ENCODE measurements around the gene EIF3F.
A peak's percentile ranks its signal among the peaks of the same experiment; 100 is the strongest.
"Not testable (repeated sequence)": the region's sequence is repeated elsewhere in the genome, so short reads cannot be mapped to it uniquely, and the experiment has no call there.

Gene EIF3F

DNA sequence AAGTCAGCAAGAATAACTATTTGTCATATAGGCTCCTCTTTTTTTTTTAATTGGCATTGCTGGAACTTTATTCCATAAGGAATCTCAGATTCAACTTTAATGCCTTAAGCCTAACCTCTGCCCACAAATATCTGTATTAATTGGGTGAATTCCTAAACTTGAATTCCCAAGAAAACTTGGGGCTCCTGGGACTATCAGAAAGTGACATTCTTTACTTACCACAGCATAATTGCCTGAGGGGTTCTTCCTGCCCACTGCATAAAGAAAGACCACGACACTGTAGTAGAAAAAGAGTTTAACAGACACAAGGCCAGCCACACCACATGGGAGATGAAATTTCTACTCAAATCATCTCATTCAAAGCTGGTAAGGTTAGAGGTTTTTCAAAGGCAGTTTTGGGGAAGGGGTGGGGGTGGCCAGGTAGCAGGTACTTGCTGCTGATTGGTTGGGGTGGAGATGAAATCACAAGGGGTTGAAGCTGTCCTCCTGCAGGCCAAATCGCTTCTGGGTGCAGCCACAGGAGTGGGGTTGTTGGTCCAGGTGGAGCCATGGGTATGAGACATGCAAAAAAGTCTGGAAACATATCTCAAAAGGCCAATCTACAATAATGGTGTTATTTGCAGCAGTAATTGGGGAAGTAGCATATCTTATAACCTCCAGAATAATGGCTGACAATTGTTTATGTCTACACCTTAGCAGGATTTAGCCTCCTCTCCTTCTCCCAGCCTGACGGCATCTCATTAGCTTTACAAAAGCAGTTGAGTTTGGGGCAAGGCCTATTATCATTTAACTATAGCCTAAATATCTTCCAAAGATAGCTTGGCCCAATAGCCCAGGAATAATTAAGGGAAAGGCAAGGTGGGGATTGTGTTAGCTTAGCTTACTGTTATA is 17.1 kb upstream of the EIF3F start:
- DNase-seq (ENCODE audit: low read depth in 1 of 2, low spot score in 1 of 2), result no peak
- in situ Hi-C loops (cut with HindIII; ENCODE audit: low pct_unique_long_range_greater_than_20kb, low sequenced_read_pairs), result no loop called here
- no peak for TF ChIP-seq JUND (IDR thresholded peaks at IDR 0.05; ENCODE audit: low read depth)

DNA sequence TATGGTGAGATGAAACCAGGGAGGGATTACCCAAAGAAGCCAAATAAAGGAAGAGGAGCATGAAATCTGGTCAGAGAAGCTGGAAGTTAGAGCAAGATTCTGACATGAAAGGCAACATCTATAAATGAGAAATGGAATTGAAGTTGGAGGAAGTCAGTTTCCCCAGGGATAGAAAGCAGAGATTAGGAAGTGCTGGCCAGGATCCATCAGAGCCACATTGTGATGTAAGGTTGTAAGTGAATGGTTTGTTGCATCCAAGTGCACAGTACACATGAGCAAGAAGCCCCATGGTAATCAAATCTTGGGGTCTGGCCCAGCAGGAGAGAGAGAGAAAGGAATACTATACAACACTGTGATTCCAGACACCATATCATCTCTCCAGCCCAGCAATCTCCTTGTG is 15.3 kb upstream of the EIF3F start:
- no peak for DNase-seq (ENCODE audit: low read depth in 1 of 2, low spot score in 1 of 2)
- no peak for TF ChIP-seq JUND (IDR thresholded peaks at IDR 0.05; ENCODE audit: low read depth)
- in situ Hi-C loops (cut with HindIII; ENCODE audit: low pct_unique_long_range_greater_than_20kb, low sequenced_read_pairs), result no loop called here

DNA sequence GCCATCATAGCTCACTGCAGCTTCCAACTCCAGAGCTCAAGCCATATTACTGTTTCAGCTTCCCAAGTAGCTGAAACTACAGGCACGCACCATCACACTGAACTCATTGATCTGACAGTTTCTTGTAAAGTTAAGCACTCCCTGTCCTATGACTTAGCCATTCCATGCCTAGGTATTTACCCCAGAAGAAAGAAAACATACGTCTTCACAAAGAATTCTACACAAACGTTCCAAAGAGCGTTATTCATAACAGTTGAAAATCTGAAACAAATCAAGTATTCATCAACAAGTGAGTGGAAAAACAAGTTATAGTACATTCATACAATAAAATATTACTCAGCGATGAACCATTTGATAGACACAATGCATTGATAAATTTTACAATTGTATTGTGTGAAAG is 14.1 kb upstream of the EIF3F start:
- TF ChIP-seq JUND (IDR thresholded peaks at IDR 0.05; ENCODE audit: low read depth), result no peak
- no peak for DNase-seq (ENCODE audit: low read depth in 1 of 2, low spot score in 1 of 2)
- in situ Hi-C loops (cut with HindIII; ENCODE audit: low pct_unique_long_range_greater_than_20kb, low sequenced_read_pairs), result no loop called here

DNA sequence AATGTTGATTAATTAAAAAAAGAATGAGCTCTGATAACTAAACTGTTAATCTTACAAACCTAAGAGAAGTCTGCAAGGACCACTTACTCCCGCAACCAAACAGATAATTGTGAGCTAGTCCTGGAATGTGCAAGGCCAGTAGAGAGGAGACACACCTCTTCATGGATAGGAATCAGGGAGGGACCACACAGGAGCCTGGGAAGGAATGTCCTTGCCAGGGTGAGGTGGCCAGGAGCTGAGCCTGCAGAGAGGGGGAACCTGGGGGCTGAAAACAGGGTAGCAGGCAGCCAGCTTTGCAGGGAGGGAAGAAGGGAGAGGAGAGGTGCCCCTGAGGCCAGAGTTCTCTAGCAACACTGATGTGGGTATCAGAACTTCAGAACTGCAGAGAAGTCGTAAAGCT is 12.5 kb upstream of the EIF3F start:
- in situ Hi-C loops (cut with HindIII; ENCODE audit: low pct_unique_long_range_greater_than_20kb, low sequenced_read_pairs), result no loop called here
- DNase-seq (ENCODE audit: low read depth in 1 of 2, low spot score in 1 of 2), result no peak
- TF ChIP-seq JUND (IDR thresholded peaks at IDR 0.05; ENCODE audit: low read depth), result no peak

DNA sequence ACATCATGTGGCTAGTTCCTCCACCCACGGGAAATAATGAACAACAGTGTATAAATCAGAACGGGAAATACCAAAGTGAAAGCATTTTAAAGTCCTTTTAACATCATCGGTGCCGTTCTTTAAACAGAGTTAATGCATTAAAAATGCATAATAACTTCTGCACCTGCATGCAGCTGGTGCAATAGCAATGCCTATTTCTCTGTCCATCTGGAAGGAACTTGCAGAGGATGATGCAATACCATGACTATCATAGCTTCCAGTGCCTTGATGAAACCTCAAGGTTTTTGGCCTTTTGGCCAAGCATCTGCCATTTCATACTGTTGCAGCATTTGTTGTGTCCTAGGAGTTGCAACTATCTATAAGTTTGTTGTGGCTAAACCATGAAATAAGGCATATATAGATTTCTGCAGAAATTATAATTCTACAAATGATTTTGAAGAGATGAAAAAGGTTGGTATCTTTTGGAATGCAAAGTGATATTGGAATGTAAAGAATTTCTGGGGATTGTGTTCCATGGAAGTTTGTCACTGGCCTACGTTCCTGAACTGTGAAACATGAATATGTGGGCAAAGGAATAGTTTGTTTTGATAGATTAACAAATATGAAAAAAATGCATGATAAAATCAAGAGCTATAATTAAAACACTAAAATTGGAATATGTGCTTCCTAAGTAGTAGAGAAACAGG is 9.8 kb upstream of the EIF3F start:
- TF ChIP-seq JUND (IDR thresholded peaks at IDR 0.05; ENCODE audit: low read depth), result no peak
- DNase-seq (ENCODE audit: low read depth in 1 of 2, low spot score in 1 of 2), result peak in 1 of 2 experiments; percentile 16
- in situ Hi-C loops (cut with HindIII; ENCODE audit: low pct_unique_long_range_greater_than_20kb, low sequenced_read_pairs), result no loop called here

DNA sequence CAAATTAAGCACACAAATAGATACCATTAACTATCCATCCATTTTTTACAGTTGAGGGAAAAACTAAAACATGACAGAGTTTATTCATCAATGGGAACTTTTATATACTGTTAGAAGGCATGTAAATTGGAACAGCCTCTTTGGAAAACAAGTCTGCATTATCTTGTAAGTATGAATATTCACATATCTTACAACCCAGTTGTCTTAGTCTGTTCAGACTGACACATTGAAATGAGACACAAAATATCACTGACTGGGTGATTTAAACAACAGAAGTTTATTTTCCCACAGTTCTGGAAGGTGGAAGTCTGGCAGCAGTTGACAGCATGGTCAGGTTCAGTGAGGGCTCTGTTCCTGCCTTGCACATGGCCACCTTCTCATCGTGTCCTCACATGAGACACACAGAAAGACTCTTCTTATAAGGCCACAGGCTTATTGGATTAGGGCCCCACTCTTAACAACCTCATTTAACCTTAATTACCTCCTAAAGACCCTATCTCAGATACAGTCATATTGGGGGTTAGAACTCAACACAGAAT is 5.4 kb upstream of the EIF3F start:
- DNase-seq (ENCODE audit: low read depth in 1 of 2, low spot score in 1 of 2), result no peak
- no peak for TF ChIP-seq JUND (IDR thresholded peaks at IDR 0.05; ENCODE audit: low read depth)
- in situ Hi-C loops (cut with HindIII; ENCODE audit: low pct_unique_long_range_greater_than_20kb, low sequenced_read_pairs), result no loop called here

DNA sequence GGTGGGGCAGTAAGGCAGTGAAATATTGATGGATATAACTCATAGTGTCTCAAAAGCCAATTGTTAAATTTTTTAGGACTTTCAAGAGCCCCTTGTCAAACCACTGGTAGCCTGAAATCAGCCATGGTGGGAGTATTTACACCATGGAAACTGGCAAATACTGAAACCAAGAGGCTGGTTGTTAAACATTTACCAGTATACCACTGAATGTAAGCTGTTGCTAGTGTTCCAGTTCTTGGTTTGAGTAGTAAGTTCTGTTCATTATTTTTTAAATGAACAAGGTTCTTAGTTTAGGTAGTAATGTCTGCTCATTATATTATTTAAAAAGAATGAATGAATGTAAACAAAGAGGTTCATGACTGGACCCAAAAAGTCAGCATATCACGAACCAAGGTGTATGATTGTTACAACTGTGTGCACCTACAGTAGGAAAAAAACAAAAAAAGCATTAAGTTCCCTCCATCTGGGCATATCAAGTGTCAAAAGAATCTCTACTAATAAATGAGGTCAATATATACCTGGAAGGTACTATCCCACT is 4.5 kb upstream of the EIF3F start:
- TF ChIP-seq JUND (IDR thresholded peaks at IDR 0.05; ENCODE audit: low read depth), result no peak
- in situ Hi-C loops (cut with HindIII; ENCODE audit: low pct_unique_long_range_greater_than_20kb, low sequenced_read_pairs), result no loop called here
- no peak for DNase-seq (ENCODE audit: low read depth in 1 of 2, low spot score in 1 of 2)

DNA sequence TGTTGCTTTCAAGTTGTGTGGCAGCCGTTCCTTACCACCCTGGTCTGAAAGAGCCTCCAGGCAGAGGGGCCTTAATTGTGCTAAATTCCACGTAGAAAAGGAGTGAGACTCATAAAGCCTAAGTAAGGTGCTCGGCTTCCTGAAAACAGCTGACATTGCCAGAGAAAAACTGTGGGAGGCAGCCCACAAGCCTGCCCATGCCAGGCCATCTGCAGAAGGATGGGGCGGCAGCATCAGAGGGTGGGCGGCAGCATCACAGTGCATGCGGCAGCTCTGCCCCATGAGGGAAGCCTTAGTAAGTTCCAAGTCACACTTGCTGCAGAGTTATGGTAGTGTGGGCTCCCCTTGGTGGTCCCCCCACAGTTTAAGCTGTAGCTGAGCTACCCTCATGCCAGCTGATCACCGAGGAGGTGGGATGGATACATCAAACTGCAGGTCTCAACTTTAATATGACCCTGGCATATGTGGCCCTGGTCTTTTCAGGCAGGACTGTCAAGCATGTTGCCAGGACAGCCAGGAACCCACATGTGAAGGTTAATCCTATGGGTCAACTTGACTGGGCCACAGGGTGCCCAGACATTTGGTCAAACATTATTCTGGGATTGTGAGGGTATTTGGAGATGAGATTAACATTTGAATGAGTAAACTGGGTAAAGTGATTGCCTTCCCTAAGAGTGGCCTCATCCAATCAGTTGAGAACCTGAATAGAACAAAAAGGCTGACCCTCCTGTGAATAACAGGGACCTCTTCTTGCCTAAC is 3.1 kb upstream of the EIF3F start:
- no peak for TF ChIP-seq JUND (IDR thresholded peaks at IDR 0.05; ENCODE audit: low read depth)
- in situ Hi-C loops (cut with HindIII; ENCODE audit: low pct_unique_long_range_greater_than_20kb, low sequenced_read_pairs), result no loop called here

DNA sequence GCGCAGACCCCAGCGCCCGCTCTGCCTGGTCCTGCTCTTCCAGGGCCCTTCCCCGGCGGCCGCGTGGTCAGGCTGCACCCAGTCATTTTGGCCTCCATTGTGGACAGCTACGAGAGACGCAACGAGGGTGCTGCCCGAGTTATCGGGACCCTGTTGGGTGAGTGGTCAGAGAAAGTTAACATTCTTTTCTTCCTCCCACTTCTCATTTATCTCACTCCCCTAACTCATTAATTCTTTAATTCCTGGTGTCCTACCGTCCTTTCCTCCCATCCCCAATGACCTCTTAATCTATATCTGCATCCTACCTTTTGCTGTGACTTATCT is 385 bp downstream of the EIF3F start:
- DNase-seq (ENCODE audit: low read depth in 1 of 2, low spot score in 1 of 2); in situ Hi-C loops (cut with HindIII; ENCODE audit: low pct_unique_long_range_greater_than_20kb, low sequenced_read_pairs): not testable (repeated sequence)

More for the DNA sequence above, 3.1 kb upstream of the EIF3F start:
- DNase-seq (ENCODE audit: low read depth in 1 of 2, low spot score in 1 of 2), result no peak

DNA sequence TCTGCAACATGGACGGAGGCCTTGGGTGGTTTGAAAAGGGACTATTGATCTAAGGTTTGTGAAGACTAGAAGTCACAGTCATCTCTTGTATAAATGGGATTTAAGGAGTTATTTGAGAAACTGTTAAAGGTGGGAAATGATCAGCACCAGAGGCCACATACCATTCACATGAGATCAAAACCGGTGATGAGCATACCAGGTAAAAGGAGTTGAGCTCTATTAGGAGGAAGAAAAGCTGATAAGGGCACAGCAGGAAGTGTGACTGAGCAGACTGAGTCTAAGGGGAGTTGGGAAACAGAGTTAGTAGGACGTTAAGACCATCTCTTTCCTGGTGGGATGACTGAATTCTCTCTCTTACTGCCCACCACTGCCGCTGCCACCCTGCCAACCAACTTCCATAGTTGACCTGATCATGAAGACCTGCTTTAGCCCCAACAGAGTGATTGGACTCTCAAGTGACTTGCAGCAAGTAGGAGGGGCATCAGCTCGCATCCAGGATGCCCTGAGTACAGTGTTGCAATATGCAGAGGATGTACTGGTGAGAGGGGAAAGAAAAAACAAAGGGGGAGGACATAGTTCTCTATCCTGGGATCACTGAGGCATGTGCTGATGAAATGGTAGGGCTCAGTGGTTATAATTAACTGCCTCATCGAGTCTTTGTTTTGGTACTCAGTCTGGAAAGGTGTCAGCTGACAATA is 7.6 kb downstream of the EIF3F start:
- DNase-seq (ENCODE audit: low read depth in 1 of 2, low spot score in 1 of 2), result no peak
- TF ChIP-seq JUND (IDR thresholded peaks at IDR 0.05; ENCODE audit: low read depth), result no peak
- in situ Hi-C loops (cut with HindIII; ENCODE audit: low pct_unique_long_range_greater_than_20kb, low sequenced_read_pairs), result no loop called here

DNA sequence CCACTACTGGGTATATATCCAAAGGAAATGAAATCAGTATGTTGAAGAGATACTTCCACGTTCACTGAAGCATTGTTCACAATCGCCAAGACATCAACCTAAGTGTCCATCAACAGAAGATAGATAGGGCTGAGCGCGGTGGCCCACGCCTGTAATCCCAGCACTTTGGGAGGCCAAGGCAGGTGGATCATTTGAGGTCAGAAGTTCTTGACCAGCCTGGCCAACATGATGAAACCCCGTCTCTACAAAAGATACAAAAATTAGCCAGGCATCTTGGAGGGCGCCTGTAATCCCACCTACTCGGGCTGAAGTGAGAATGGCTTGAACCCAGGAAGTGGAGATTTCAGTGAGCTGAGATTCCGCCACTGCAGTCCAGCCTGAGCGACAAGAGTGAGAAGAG is 12.7 kb downstream of the EIF3F start:
- TF ChIP-seq JUND (IDR thresholded peaks at IDR 0.05; ENCODE audit: low read depth), result no peak
- no peak for DNase-seq (ENCODE audit: low read depth in 1 of 2, low spot score in 1 of 2)
- in situ Hi-C loops (cut with HindIII; ENCODE audit: low pct_unique_long_range_greater_than_20kb, low sequenced_read_pairs), result no loop called here

DNA sequence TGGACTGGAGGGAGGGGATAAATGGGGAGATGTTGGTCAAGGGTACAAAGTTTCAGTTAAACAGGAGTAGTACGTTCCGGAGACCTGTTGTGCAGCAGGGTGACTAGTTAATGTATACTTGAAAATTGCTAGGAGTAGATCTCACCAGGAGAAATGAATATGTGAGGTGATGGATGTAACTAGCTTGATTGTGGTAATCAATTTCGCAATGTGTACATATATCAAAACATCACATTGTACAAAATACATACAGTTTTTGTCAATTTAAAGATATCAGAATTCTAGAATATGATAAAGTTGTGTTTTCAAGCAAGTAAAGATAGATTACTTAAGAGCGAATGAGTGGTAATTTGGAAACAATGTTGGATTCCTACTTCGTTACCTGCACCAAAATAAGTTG is 13.3 kb downstream of the EIF3F start:
- DNase-seq (ENCODE audit: low read depth in 1 of 2, low spot score in 1 of 2), result no peak
- in situ Hi-C loops (cut with HindIII; ENCODE audit: low pct_unique_long_range_greater_than_20kb, low sequenced_read_pairs), result no loop called here
- no peak for TF ChIP-seq JUND (IDR thresholded peaks at IDR 0.05; ENCODE audit: low read depth)

Data from T47D (cell line).